Left ventricle myocardium inferior (tissue), 1 donor: ENCODE data around the gene PTPN13. TPM values are rescaled to one million over a fixed set of nuclear protein-coding genes. Genes with fewer than 3 reads are reported as not detected.

Source experiments
- DNase-seq: peaks from one replicate; pipeline ENCODE4 v3.0.0-alpha.2; 2020
- H3K27ac ChIP-seq: fragments of 200-600 bp; replicated peaks from 2 replicates; pipeline ENCODE4 v1.8.0; 2021
- H3K27me3 ChIP-seq: fragments of 200-600 bp; 2 replicates; pipeline ENCODE4 v1.8.0; 2021; ENCODE audit warnings: low read depth
- H3K36me3 ChIP-seq: fragments of 200-600 bp; 2 replicates; pipeline ENCODE4 v1.8.0; 2021
- H3K4me1 ChIP-seq: fragments of 200-600 bp; 2 replicates; pipeline ENCODE4 v1.8.0; 2021
- H3K4me3 ChIP-seq: fragments of 200-600 bp; 2 replicates; pipeline ENCODE4 v1.8.0; 2021; ENCODE audit warnings: mild to moderate bottlenecking, moderate library complexity
- H3K9me3 ChIP-seq: fragments of 200-600 bp; replicated peaks from 2 replicates; pipeline ENCODE4 v1.8.0; 2021
- CTCF ChIP-seq: fragments of 200-600 bp; IDR thresholded peaks from 2 replicates; pipeline ENCODE4 v1.8.0; 2021; ENCODE audit warnings: antibody characterized with exemption, mild to moderate bottlenecking, borderline replicate concordance
- intact Hi-C: fragments of 100-400 bp; cut with micrococcal nuclease; formaldehyde crosslinking; loops from one replicate; pipeline ENCODE4 v1.11.0; 2022
- long read RNA-seq: library from polyadenylated mRNA; unstranded; transcript quantifications from one replicate; pipeline ENCODE4 v2.0.0, GENCODE V29; 2021
- total RNA-seq: library from RNA; stranded (reverse); fragmentation: NEBNext Ultra II Directional; extraction: Animal tissue kit (Norgen Biotek cat#: 25700); gene quantifications from one replicate; pipeline ENCODE4 v1.2.1, GENCODE V29; 2021
- donor health status: DM: no; HTN: yes; CAD: no; lungs with severe emphysema.

PTPN13 gene
- total RNA-seq: 3.8 TPM
- long read RNA-seq, partial matches to known transcripts: 1 of 1 reads
- long read RNA-seq, other reads (novel, unspliced or antisense): 0 of 1 reads

DNA sequence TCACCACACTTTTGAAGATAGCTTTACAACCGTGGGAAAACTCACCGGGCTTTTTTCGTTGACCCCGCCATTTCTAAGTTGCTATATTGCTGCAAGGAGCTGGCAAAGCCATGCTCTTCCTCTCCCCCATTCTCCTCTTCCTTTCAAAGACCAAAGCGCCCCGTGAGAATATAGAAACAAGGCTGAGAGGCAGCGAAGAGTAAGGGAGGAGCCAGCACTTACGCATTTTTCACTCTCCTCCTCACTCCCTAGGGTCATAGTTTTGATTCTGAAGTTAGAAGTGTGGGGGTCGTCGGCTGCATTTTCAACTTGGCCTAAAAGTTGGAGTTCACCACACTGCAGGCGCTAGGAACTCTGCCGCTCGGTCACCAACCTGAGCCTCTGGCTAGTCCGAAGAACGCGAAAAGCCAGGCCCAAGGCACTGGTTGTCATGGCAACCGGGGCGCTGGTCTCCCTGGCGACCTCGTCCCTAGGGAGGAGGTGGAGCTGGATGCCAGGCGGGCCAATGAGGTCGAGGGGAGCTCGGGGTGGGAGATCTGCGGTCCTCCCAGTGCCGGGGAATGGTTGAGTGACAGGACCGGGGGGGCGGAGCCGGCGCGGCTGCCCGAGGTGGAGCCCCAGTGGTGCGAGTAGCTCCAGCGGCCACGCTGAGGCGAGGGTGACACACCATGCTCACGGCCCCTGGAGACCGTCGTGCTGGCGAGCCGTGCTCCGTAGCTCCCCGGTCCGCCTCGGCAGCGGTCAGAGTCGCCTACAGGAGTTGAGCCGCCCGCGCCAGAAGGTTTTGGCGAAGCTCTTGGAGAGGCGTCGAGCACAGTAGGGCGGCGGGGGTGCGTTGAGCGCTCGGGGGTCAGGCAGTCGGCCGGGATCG lies at the start of gene PTPN13:
Gene PTPN13, plus strand, starts transcription at position 628 of the 871 bp plus-strand sequence. CDS start 40,942 bp downstream, outside the sequence.
- TF ChIP-seq CTCF: no peak
- peak; percentile 94 for DNase-seq
- no peaks in the 10 kb centered on the region for H3K36me3 ChIP-seq
- intact Hi-C loops: no loop called here
- peaks cover 28% of the 10 kb centered on the region for H3K4me1 ChIP-seq
- H3K9me3 ChIP-seq: no peaks in the 10 kb centered on the region
- peaks cover 57% of the 10 kb centered on the region for H3K27me3 ChIP-seq
- H3K27ac ChIP-seq: peak within 1 kb of the TSS; percentile 82
- peak within 1 kb of the TSS; percentile 74 for H3K4me3 ChIP-seq

DNA sequence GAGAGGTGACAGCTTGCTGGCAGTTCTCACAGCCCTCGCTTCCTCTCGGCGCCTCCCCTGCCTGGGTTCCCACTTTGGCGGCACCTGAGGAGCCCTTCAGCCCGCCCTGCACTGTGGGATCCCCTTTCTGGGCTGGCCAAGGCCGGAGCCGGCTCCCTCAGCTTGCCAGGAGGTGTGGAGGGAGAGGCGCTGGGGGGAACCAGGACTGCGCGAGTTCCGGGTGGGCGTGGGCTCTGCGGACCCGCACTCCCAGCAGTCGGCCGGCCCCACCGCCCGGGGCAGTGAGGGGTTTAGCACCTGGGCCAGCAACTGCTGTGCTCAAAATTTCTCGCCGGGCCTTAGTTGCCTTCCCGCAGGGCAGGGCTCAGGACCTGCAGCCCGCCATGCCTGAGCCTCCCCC lies 47.0 kb upstream of the PTPN13 start:
- Histone ChIP-seq H3K27ac (no peak overlapping the region), H3K4me3 (no peak overlapping the region), H3K9me3 (no peaks in the 10 kb centered on the region), H3K36me3 (no peaks in the 10 kb centered on the region), H3K4me1 (peaks cover 17% of the 10 kb centered on the region), H3K27me3 (peaks cover 6% of the 10 kb centered on the region)
- DNase-seq: no peak
- no peak for TF ChIP-seq CTCF
- intact Hi-C loops: no loop called here

DNA sequence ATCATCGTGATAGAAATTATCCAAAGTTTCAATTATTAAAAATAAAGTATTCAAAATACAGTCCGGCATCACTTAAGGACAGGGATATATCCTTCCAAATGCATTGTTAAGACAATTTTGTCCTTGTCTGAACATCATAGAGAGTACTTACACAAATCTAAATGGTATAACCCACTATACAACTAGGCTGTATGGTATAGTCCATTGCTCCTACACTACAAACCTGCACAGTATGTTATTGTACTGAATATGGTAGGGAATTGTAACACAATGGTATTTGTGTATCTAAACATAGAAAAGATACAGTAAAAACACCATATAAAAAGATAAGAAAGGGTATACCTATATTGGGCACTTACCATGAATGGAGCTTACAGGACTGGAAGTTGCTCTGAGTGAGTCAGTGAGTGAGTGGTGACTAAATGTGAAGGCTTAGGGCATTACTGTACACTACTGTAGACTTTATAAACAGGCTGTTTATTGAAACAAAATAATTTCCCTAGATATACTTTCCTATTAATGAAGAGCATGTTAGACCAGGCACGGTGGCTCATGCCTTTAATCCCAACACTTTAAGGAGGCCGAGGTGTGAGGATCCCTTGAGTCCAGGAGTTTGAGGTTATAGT lies 44.8 kb upstream of the PTPN13 start:
- peaks cover 4% of the 10 kb centered on the region for H3K4me1 ChIP-seq
- H3K27ac ChIP-seq: no peak overlapping the region
- DNase-seq: no peak
- no peaks in the 10 kb centered on the region for H3K9me3 ChIP-seq
- H3K27me3 ChIP-seq: peaks cover 1% of the 10 kb centered on the region
- TF ChIP-seq CTCF: no peak
- intact Hi-C loops: no loop called here
- no peaks in the 10 kb centered on the region for H3K36me3 ChIP-seq
- no peak overlapping the region for H3K4me3 ChIP-seq

DNA sequence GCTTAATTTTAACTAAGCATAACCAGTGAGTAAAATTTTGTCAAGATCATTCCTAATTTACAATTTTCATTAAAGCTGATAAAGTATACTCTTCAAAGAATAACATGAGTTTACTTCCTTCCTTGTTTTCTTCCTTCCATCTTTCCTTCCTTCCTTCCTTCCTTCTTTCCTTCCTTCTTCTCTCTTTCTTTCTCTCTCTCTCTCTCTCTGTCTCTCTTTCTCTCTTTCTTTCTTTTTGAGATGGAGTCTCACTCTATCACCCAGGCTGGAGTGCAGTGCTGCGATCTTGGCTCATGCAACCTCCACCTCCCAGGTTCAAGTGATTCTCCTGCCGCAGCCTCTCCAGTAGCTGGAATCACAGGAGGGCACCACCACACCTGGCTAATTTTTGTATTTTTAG lies 42.7 kb upstream of the PTPN13 start:
- no peak for DNase-seq
- intact Hi-C loops: no loop called here
- no peak overlapping the region for H3K4me3 ChIP-seq
- H3K4me1 ChIP-seq: no peaks in the 10 kb centered on the region
- peaks cover 3% of the 10 kb centered on the region for H3K27me3 ChIP-seq
- TF ChIP-seq CTCF: no peak
- H3K9me3 ChIP-seq: no peaks in the 10 kb centered on the region
- H3K36me3 ChIP-seq: no peaks in the 10 kb centered on the region
- no peak overlapping the region for H3K27ac ChIP-seq

DNA sequence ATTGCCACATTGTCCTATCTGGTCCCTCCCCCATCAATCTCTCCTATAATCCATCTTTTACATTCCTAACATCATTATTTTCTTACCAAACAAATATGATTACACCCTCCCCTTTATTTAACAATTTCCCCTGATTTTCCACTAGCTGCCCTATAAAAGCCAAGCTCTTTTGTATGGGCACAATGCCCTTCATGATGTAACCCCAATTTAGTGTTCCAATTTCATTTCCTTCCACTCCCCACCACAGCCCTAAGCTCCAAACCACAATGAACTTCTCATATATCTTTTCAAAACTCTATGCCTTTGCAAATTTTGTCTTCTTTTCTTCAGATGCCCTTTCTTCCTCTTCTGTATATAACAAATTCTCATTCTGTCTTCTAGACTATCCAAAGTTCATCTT lies 39.5 kb upstream of the PTPN13 start:
- no peak for DNase-seq
- Histone ChIP-seq H3K4me3 (no peak overlapping the region), H3K4me1 (no peaks in the 10 kb centered on the region), H3K27ac (no peak overlapping the region), H3K27me3 (peaks cover 3% of the 10 kb centered on the region), H3K36me3 (no peaks in the 10 kb centered on the region), H3K9me3 (no peaks in the 10 kb centered on the region)
- intact Hi-C loops: no loop called here
- TF ChIP-seq CTCF: no peak
